ENCODE measurements around the gene OGFR. TPM values are rescaled to one million over a fixed set of nuclear protein-coding genes. Genes with fewer than 3 reads are reported as not detected.

OGFR gene
- total RNA-seq, 1 experiment from 2014 or later: 47.3 TPM

DNA sequence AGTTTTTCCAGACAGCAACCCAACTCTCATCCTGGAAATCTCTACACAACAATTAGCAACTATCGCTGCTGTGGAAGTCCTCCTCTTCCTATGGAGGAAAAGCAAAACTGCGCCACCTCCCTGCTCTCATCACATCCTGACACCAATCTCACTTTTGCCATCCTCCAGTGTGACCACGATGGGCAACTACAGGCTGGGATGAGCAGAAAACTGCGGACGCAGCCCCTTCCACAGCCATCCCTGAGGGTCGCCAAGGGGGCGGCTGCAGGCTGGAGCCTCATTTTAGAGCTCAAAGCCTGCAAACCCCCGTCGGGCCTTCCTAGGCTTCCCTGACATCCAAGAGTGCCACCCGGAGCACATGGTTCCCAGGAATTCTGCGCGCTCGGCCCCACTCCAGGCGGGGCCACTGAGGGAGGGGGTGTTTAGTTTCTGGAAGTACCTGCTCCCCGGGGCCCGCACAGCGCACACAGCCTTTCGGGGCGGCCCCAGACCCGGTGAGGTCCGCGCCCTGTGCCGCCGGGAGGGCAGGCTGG lies 55.8 kb downstream of the OGFR start:
- peak; percentile 33 for ATAC-seq
- Histone ChIP-seq H3K27ac (ENCODE audit: low read length) (peak overlapping the region; percentile 74), H3K4me3 (ENCODE audit: low read depth in 2 of 2, low read length in 2 of 2) (peak overlapping the region; percentile 57 to 66), H3K9me3 (ENCODE audit: control insufficient read depth, insufficient read depth, low read depth, low read length) (no peaks in the 10 kb centered on the region), H3K4me1 (ENCODE audit: control insufficient read depth, insufficient read depth, low read length) (peaks cover 12% of the 10 kb centered on the region), H3K36me3 (ENCODE audit: control insufficient read depth, insufficient read depth, low read length) (peaks cover 5% of the 10 kb centered on the region), H3K27me3 (ENCODE audit: control insufficient read depth, insufficient read depth, low read length) (no peaks in the 10 kb centered on the region)
- DNase-seq (ENCODE audit: low read depth, low spot score): no peak
- ChIA-PET POLR2A (no interaction called here), CTCF (interaction anchor here (0.9 kb wide), 1 partner anchor 38 kb away, joined by 7 read pairs; no protein-coding TSS in a partner anchor)
- TF ChIP-seq, protein P1, sequence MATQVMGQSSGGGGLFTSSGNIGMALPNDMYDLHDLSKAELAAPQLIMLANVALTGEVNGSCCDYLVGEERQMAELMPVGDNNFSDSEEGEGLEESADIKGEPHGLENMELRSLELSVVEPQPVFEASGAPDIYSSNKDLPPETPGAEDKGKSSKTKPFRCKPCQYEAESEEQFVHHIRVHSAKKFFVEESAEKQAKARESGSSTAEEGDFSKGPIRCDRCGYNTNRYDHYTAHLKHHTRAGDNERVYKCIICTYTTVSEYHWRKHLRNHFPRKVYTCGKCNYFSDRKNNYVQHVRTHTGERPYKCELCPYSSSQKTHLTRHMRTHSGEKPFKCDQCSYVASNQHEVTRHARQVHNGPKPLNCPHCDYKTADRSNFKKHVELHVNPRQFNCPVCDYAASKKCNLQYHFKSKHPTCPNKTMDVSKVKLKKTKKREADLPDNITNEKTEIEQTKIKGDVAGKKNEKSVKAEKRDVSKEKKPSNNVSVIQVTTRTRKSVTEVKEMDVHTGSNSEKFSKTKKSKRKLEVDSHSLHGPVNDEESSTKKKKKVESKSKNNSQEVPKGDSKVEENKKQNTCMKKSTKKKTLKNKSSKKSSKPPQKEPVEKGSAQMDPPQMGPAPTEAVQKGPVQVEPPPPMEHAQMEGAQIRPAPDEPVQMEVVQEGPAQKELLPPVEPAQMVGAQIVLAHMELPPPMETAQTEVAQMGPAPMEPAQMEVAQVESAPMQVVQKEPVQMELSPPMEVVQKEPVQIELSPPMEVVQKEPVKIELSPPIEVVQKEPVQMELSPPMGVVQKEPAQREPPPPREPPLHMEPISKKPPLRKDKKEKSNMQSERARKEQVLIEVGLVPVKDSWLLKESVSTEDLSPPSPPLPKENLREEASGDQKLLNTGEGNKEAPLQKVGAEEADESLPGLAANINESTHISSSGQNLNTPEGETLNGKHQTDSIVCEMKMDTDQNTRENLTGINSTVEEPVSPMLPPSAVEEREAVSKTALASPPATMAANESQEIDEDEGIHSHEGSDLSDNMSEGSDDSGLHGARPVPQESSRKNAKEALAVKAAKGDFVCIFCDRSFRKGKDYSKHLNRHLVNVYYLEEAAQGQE (IDR thresholded peaks at IDR 0.05; ENCODE audit: insufficient read depth in 1 of 2, low read depth in 2 of 2, low read length in 1 of 2): no peak
- no peak for TF ChIP-seq TCF7L2 (IDR thresholded peaks at IDR 0.05; ENCODE audit: low read depth, low read length)
- no peak for TF ChIP-seq SIN3A (IDR thresholded peaks at IDR 0.05; ENCODE audit: borderline replicate concordance, insufficient read depth, low read depth, low read length)
- TF ChIP-seq, protein P2, sequence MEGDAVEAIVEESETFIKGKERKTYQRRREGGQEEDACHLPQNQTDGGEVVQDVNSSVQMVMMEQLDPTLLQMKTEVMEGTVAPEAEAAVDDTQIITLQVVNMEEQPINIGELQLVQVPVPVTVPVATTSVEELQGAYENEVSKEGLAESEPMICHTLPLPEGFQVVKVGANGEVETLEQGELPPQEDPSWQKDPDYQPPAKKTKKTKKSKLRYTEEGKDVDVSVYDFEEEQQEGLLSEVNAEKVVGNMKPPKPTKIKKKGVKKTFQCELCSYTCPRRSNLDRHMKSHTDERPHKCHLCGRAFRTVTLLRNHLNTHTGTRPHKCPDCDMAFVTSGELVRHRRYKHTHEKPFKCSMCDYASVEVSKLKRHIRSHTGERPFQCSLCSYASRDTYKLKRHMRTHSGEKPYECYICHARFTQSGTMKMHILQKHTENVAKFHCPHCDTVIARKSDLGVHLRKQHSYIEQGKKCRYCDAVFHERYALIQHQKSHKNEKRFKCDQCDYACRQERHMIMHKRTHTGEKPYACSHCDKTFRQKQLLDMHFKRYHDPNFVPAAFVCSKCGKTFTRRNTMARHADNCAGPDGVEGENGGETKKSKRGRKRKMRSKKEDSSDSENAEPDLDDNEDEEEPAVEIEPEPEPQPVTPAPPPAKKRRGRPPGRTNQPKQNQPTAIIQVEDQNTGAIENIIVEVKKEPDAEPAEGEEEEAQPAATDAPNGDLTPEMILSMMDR (IDR thresholded peaks at IDR 0.05): no peak
- TF ChIP-seq POLR2AphosphoS5 (IDR thresholded peaks at IDR 0.05; ENCODE audit: low read depth, low read length): no peak
- in situ Hi-C loops (cut with HindIII; ENCODE audit: low pct_unique_long_range_greater_than_20kb, low sequenced_read_pairs) (no loop called here), intact Hi-C loops (cut with micrococcal nuclease; ENCODE audit: unreplicated experiment) (no loop called here)
- no TSS peak for BruUV-seq (replicated peaks)

DNA sequence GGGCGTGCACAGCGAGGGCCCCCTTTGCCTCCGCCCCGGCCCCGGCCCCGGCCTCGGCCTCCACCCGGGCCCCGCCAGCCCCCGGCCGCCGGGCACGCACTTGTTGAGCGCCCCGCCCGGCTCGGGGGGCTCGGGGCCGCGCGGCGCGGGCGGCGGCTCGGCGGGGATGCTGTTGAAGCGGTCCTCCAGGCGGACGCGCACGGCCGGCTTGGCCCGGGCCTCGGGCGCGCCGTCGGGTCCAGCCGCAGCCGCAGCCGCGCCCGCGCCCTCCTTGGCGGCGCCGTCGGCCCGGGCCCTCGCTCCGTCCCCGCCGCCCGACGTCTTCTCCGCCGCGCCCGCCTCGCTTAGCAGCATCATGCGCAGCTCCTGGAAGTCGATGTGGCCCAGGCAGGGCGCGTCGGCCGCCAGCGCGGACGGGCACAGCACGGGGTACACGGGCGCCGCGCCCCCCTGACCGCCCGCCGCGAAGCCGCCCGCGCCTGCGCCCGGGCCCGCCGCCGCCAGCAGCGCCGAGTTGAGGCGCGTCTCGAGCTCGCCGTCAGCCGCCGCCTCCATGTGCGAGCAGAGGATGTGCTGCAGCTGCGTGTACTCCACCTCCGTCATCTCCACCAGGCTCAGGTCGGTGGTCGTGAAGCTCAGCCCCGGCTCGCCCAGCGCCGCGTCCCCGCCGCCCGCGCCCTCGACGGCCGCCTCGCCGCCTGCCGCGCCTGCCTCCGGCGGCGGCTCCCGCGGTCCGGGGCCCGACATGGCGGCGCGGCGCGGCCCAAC lies 56.5 kb downstream of the OGFR start:
- intact Hi-C loops (cut with micrococcal nuclease; ENCODE audit: unreplicated experiment) (no loop called here), in situ Hi-C loops (cut with HindIII; ENCODE audit: low pct_unique_long_range_greater_than_20kb, low sequenced_read_pairs) (no loop called here)
- Histone ChIP-seq H3K27me3 (ENCODE audit: control insufficient read depth, insufficient read depth, low read length) (no peaks in the 10 kb centered on the region), H3K4me3 (ENCODE audit: low read depth in 2 of 2, low read length in 2 of 2) (peak overlapping the region; percentile 57 to 66), H3K27ac (ENCODE audit: low read length) (no peak overlapping the region), H3K4me1 (ENCODE audit: control insufficient read depth, insufficient read depth, low read length) (peaks cover 12% of the 10 kb centered on the region), H3K9me3 (ENCODE audit: control insufficient read depth, insufficient read depth, low read depth, low read length) (no peaks in the 10 kb centered on the region), H3K36me3 (ENCODE audit: control insufficient read depth, insufficient read depth, low read length) (peaks cover 5% of the 10 kb centered on the region)
- BruUV-seq (replicated peaks): no TSS peak
- DNase-seq (ENCODE audit: low read depth, low spot score) (no peak), ATAC-seq (peak; percentile 64)
- ChIA-PET POLR2A (no interaction called here), CTCF (interaction anchor here (0.6 kb wide), 1 partner anchor 39 kb away, joined by 3 read pairs; no protein-coding TSS in a partner anchor)
- TF ChIP-seq SIN3A (IDR thresholded peaks at IDR 0.05; ENCODE audit: borderline replicate concordance, insufficient read depth, low read depth, low read length) (0 out of 2 replicates have a peak, but pooled peaks have one; percentile 40), POLR2AphosphoS5 (IDR thresholded peaks at IDR 0.05; ENCODE audit: low read depth, low read length) (no peak)
- TF ChIP-seq, protein P2 (IDR thresholded peaks at IDR 0.05): no peak
